Ishikawa (cell line): Measurements from ENCODE around the gene CHEK1.

Experiments
- EP300 ChIP-seq: IDR thresholded peaks from 2 replicates; pipeline ENCODE4 v1.6.1; 2012; ENCODE audit warnings: borderline replicate concordance
- FOXM1 ChIP-seq: IDR thresholded peaks from 2 replicates; pipeline ENCODE4 v1.6.1; 2012; ENCODE audit warnings: low read depth, borderline replicate concordance
- MAX ChIP-seq: IDR thresholded peaks from 2 replicates; pipeline ENCODE4 v1.6.1; 2012
- RAD21 ChIP-seq: IDR thresholded peaks from 2 replicates; pipeline ENCODE4 v1.6.1; 2012; ENCODE audit warnings: low read depth
- REST ChIP-seq: IDR thresholded peaks from 2 replicates; pipeline ENCODE4 v1.6.1; 2012; ENCODE audit warnings: low read depth, mild to moderate bottlenecking
- TAF1 ChIP-seq: IDR thresholded peaks from 2 replicates; pipeline ENCODE4 v1.6.1; 2012; ENCODE audit warnings: low read depth, mild to moderate bottlenecking

DNA sequence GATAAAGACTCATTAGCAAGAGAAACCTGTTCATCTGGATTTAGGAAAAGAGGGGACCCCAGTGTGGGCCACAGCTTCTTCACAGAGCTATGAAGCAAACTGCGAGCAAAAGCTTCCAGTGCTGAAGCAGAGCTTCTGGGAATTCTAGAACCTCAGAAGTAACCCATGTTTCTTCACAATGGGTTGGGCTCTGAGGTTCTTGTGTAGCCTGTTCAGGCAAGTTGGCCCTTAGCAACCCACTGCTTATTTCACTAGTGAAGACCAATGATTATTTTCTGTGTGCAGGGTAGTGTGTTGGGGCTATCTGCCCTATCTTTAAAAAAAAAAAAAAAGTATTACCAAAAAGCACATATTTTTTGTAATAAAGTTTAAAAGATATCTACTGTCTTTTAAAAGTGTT, 55.8 kb downstream of the CHEK1 start, which contains the start of gene ACRV1:
- no peak for TF ChIP-seq EP300
- TF ChIP-seq TAF1 = no peak
- TF ChIP-seq MAX = no peak
- TF ChIP-seq RAD21 = no peak
- TF ChIP-seq FOXM1 = no peak
- no peak for TF ChIP-seq REST
